SK-N-SH (cell line): ENCODE results near the gene IGFBP3. TPM values are rescaled to one million over a fixed set of nuclear protein-coding genes. Genes with fewer than 3 reads are reported as not detected.

ENCODE experiments used
- CTCF ChIA-PET: fragments of 300-600, 350-600 bp; formaldehyde crosslinking; extraction: SDS; loops from one replicate; lab custom pipeline; 2021; lab: Yijun Ruan, JAX
- POLR2A ChIA-PET: fragments of 350-600 bp; sonication (Branson Sonifier 250); formaldehyde crosslinking; extraction: SDS; loops from one replicate; lab custom pipeline; 2020; ENCODE audit warnings: antibody characterized with exemption, inconsistent platforms; lab: Yijun Ruan, JAX
- DNase-seq: peaks from one replicate; pipeline ENCODE4 v3.0.0; 2012
- H2AFZ ChIP-seq: fragments of 200-600 bp; sonication (generic); 2 replicates; pipeline ENCODE4 v1.8.1; 2016; ENCODE audit warnings: antibody characterized with exemption, mild to moderate bottlenecking, low read depth
- H3F3A ChIP-seq: fragments of 200-600 bp; sonication (generic); replicated peaks from 2 replicates; pipeline ENCODE3; 2016; ENCODE audit warnings: antibody characterized with exemption, mild to moderate bottlenecking; ENCODE audit not compliant: insufficient read depth
- H3K27ac ChIP-seq, 2 experiments: fragments of 200-500 bp in 1 of 2; fragments of 200-600 bp in 1 of 2; sonication (Bioruptor generic) in 1 of 2; sonication (generic), shearing (Covaris generic) in 1 of 2; 2 replicates each; pipeline versions ENCODE4 v1.5.1 to v1.6.1; 2014 to 2016; ENCODE audit warnings: low read depth in 2 of 2, inconsistent platforms in 1 of 2, low read length in 1 of 2, mild to moderate bottlenecking in 1 of 2, mixed read lengths in 1 of 2
- H3K27me3 ChIP-seq: fragments of 200-600 bp; sonication (generic), shearing (Covaris generic); 2 replicates; pipeline ENCODE4 v1.6.1; 2016; ENCODE audit warnings: mixed run types; ENCODE audit not compliant: insufficient read depth
- H3K36me3 ChIP-seq, 2 experiments: fragments of 200-500 bp in 1 of 2; fragments of 200-600 bp in 1 of 2; sonication (Bioruptor generic) in 1 of 2; sonication (generic) in 1 of 2; replicated peaks in 1 of 2; 2 replicates each; pipeline versions ENCODE3 to v1.5.1; 2014 to 2016; ENCODE audit warnings: low read length in 1 of 2, mild to moderate bottlenecking in 1 of 2; ENCODE audit not compliant: insufficient read depth in 2 of 2, control insufficient read depth in 1 of 2
- H3K4me1 ChIP-seq, 2 experiments: fragments of 200-500 bp in 1 of 2; fragments of 200-600 bp in 1 of 2; sonication (Bioruptor generic) in 1 of 2; sonication (generic), shearing (Covaris generic) in 1 of 2; 2 replicates each; pipeline versions ENCODE4 v1.5.1 to v1.6.1; 2014 to 2016; ENCODE audit warnings: low read depth in 1 of 2, low read length in 1 of 2, mixed run types in 1 of 2; ENCODE audit not compliant: insufficient read depth in 2 of 2, control insufficient read depth in 1 of 2
- H3K4me2 ChIP-seq: fragments of 200-600 bp; sonication (generic), shearing (Covaris generic); 2 replicates; pipeline ENCODE4 v1.6.1; 2017; ENCODE audit warnings: mixed run types
- H3K4me3 ChIP-seq, 2 experiments: fragments of 200-500 bp in 1 of 2; fragments of 200-600 bp in 1 of 2; sonication (Bioruptor generic) in 1 of 2; sonication (generic), shearing (Covaris generic) in 1 of 2; 2 replicates each; pipeline versions ENCODE4 v1.5.1 to v1.8.1; 2014 to 2016; ENCODE audit warnings: low read depth in 2 of 2, inconsistent platforms in 1 of 2, low read length in 1 of 2, mild to moderate bottlenecking in 1 of 2, mixed read lengths in 1 of 2, moderate library complexity in 1 of 2
- H3K79me2 ChIP-seq: fragments of 200-600 bp; sonication (generic); 2 replicates; pipeline ENCODE4 v1.8.1; 2017; ENCODE audit warnings: mild to moderate bottlenecking; ENCODE audit not compliant: insufficient read depth
- H3K9ac ChIP-seq: fragments of 200-600 bp; sonication (generic); 2 replicates; pipeline ENCODE4 v1.6.1; 2017; ENCODE audit warnings: mixed run types
- H3K9me2 ChIP-seq: fragments of 200-600 bp; sonication (generic); 2 replicates; pipeline ENCODE4 v1.6.1; 2017; ENCODE audit warnings: mixed run types
- H3K9me3 ChIP-seq: fragments of 200-600 bp; sonication (generic); 2 replicates; pipeline ENCODE4 v1.6.1; 2017; ENCODE audit warnings: mixed run types, mild to moderate bottlenecking, moderate library complexity
- H4K20me1 ChIP-seq: fragments of 200-600 bp; sonication (generic); 2 replicates; pipeline ENCODE4 v1.6.1; 2017; ENCODE audit warnings: mild to moderate bottlenecking, mixed run types; ENCODE audit not compliant: insufficient read depth
- CHD2 ChIP-seq: fragments of 150-350 bp; IDR thresholded peaks from 2 replicates; pipeline ENCODE4 v1.6.1; 2018; ENCODE audit warnings: low read length; ENCODE audit not compliant: partially characterized antibody
- ELF1 ChIP-seq: IDR thresholded peaks from 2 replicates; pipeline ENCODE4 v1.4.0; 2012
- EP300 ChIP-seq, 2 experiments: IDR thresholded peaks; 2 replicates each; pipeline versions ENCODE4 v1.4.0 to v1.6.1; 2012; ENCODE audit warnings: borderline replicate concordance in 1 of 2, low read depth in 1 of 2, low read length in 1 of 2
- EZH2phosphoT487 ChIP-seq: fragments of 200-600 bp; sonication (generic); IDR thresholded peaks from 2 replicates; pipeline ENCODE4 v1.6.1; 2017; ENCODE audit warnings: low read depth, mixed run types, mild to moderate bottlenecking, antibody characterized with exemption, moderate library complexity, borderline replicate concordance
- FOXJ3 ChIP-seq: sonication (generic); formaldehyde crosslinking; IDR thresholded peaks from 2 replicates; pipeline ENCODE4 v1.5.1; 2020; ENCODE audit warnings: mild to moderate bottlenecking, missing genetic modification reagents
- FOXM1 ChIP-seq: IDR thresholded peaks from 2 replicates; pipeline ENCODE4 v1.4.0; 2012; ENCODE audit warnings: low read depth, mild to moderate bottlenecking
- GATA2 ChIP-seq: sonication (generic); formaldehyde crosslinking; IDR thresholded peaks from 2 replicates; pipeline ENCODE4 v1.5.0; 2020; ENCODE audit warnings: mild to moderate bottlenecking, missing genetic modification reagents
- NFIC ChIP-seq: IDR thresholded peaks from 2 replicates; pipeline ENCODE4 v1.4.0; 2012; ENCODE audit warnings: borderline replicate concordance
- NRF1 ChIP-seq: IDR thresholded peaks from 2 replicates; pipeline ENCODE4 v1.6.1; 2012; ENCODE audit warnings: low read depth, mild to moderate bottlenecking, low read length
- RAD21 ChIP-seq: IDR thresholded peaks from 2 replicates; pipeline ENCODE4 v1.6.1; 2012; ENCODE audit warnings: mild to moderate bottlenecking, low read length
- REST ChIP-seq: IDR thresholded peaks from 2 replicates; pipeline ENCODE4 v1.6.1; 2012; ENCODE audit warnings: mild to moderate bottlenecking, low read depth, low read length, moderate library complexity
- RFX5 ChIP-seq: IDR thresholded peaks from 2 replicates; pipeline ENCODE4 v1.6.1; 2012; ENCODE audit warnings: mild to moderate bottlenecking, improper control_type of control experiment, low read length
- SMC3 ChIP-seq: IDR thresholded peaks from 2 replicates; pipeline ENCODE4 v1.6.1; 2012; ENCODE audit warnings: low read depth, low read length, improper control_type of control experiment
- TEAD4 ChIP-seq: IDR thresholded peaks from 2 replicates; pipeline ENCODE4 v1.4.0; 2012; ENCODE audit warnings: mild to moderate bottlenecking, borderline replicate concordance; ENCODE audit not compliant: insufficient read depth
- USF1 ChIP-seq: IDR thresholded peaks from 2 replicates; pipeline ENCODE4 v1.4.0; 2012; ENCODE audit warnings: low read depth, borderline replicate concordance
- WGBS: methylation state at CpG from one replicate; pipeline ENCODE4 v1.1.6; 2017; ENCODE audit warnings: low lambda C conversion rate; 5-methylcytosine and 5-hydroxymethylcytosine counted together
- polyA plus RNA-seq, 3 experiments: library from polyadenylated mRNA; depleted of rRNA; stranded (reverse); fragments of >200 nt; gene quantifications; 2 replicates each; pipeline ENCODE4 v1.2.3, GENCODE V29; 2012
- TF ChIP-seq, protein P1 (sequence below): fragments of 150-350 bp; IDR thresholded peaks from 2 replicates; pipeline ENCODE4 v1.6.1; 2016; ENCODE audit warnings: mild to moderate bottlenecking, low read depth, low read length
- TF ChIP-seq, protein P2 (sequence below): IDR thresholded peaks from 2 replicates; pipeline ENCODE4 v1.4.0; 2012; ENCODE audit warnings: low read depth, borderline replicate concordance

The IGFBP3 gene
- polyA plus RNA-seq, 1 of the 3 experiments (the other 2 are of a cell fraction) = 51.2 TPM

- Histone ChIP-seq H3K27me3 (peaks cover 7% of the 10 kb centered on the region; the same call in 1 of the 2 replicates), H3K4me2 (no peak overlapping the region), H3K36me3 (no peaks in the 10 kb centered on the region), H3K9ac (no peak overlapping the region), H3K27ac (no peak overlapping the region)
- POLR2A ChIA-PET = no interaction called here
- CTCF ChIA-PET = interaction anchor here (1.2 to 1.8 kb wide), 2 partner anchors 37 to 39 kb away, joined by 4 to 5 read pairs; no protein-coding TSS in a partner anchor
- no peak for TF ChIP-seq EP300 (IDR thresholded peaks at IDR 0.05; ENCODE audit: borderline replicate concordance in 1 of 2, low read depth in 1 of 2, low read length in 1 of 2)
- no peak for TF ChIP-seq ELF1
- TF ChIP-seq, protein P1, sequence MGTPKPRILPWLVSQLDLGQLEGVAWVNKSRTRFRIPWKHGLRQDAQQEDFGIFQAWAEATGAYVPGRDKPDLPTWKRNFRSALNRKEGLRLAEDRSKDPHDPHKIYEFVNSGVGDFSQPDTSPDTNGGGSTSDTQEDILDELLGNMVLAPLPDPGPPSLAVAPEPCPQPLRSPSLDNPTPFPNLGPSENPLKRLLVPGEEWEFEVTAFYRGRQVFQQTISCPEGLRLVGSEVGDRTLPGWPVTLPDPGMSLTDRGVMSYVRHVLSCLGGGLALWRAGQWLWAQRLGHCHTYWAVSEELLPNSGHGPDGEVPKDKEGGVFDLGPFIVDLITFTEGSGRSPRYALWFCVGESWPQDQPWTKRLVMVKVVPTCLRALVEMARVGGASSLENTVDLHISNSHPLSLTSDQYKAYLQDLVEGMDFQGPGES = no peak
- no peak for TF ChIP-seq CHD2
- no peak for TF ChIP-seq EZH2phosphoT487
- TF ChIP-seq NRF1 = no peak
- no peak for TF ChIP-seq FOXM1
- no peak for TF ChIP-seq RAD21
- TF ChIP-seq, protein P2, sequence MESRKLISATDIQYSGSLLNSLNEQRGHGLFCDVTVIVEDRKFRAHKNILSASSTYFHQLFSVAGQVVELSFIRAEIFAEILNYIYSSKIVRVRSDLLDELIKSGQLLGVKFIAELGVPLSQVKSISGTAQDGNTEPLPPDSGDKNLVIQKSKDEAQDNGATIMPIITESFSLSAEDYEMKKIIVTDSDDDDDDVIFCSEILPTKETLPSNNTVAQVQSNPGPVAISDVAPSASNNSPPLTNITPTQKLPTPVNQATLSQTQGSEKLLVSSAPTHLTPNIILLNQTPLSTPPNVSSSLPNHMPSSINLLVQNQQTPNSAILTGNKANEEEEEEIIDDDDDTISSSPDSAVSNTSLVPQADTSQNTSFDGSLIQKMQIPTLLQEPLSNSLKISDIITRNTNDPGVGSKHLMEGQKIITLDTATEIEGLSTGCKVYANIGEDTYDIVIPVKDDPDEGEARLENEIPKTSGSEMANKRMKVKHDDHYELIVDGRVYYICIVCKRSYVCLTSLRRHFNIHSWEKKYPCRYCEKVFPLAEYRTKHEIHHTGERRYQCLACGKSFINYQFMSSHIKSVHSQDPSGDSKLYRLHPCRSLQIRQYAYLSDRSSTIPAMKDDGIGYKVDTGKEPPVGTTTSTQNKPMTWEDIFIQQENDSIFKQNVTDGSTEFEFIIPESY = no peak
- no peak for TF ChIP-seq NFIC
- no peak for TF ChIP-seq GATA2
- TF ChIP-seq RFX5 = no peak
- no peak for TF ChIP-seq TEAD4
- TF ChIP-seq FOXJ3 (CRISPR knock-in tag) = no peak
- TF ChIP-seq REST = no peak
- TF ChIP-seq USF1 = no peak
- no peak for TF ChIP-seq SMC3
- TF ChIP-seq, all 33 proteins: peak for 0
- no peak overlapping the region for H3K4me3 ChIP-seq
- H3K9me3 ChIP-seq = no peaks in the 10 kb centered on the region
- peaks cover 0 to 8% of the 10 kb centered on the region in 2 experiments; a peak in 1 of 4 replicates for H3K4me1 ChIP-seq
- no peaks in the 10 kb centered on the region for H4K20me1 ChIP-seq
- no peak overlapping the region for H2AFZ ChIP-seq
- H3K79me2 ChIP-seq = no peaks in the 10 kb centered on the region
- no peak for DNase-seq
- WGBS = 80% methylated on average over 4 of the region's 4 CpGs
- no peaks in the 10 kb centered on the region for H3F3A ChIP-seq
- no peaks in the 10 kb centered on the region for H3K9me2 ChIP-seq
Measured at GRCh38 chr7:45884136-45884535, 36.9 kb downstream of the IGFBP3 start.
